NCI-H460 (cell line): ENCODE results near the gene SLITRK1. TPM values are rescaled to one million over a fixed set of nuclear protein-coding genes. Genes with fewer than 3 reads are reported as not detected.

Source experiments
- DNase-seq: peaks from one replicate; pipeline ENCODE4 v3.0.0-alpha.2; 2016; ENCODE audit warnings: low read depth; ENCODE audit errors: extremely low read depth
- total RNA-seq: library from RNA; depleted of rRNA; stranded (reverse); fragments of >200 nt; shearing (Covaris generic); gene quantifications from 2 replicates; pipeline ENCODE4 v1.2.3, GENCODE V29; 2014

The SLITRK1 gene
- total RNA-seq, 1 experiment from 2014 or later = not detected

DNA sequence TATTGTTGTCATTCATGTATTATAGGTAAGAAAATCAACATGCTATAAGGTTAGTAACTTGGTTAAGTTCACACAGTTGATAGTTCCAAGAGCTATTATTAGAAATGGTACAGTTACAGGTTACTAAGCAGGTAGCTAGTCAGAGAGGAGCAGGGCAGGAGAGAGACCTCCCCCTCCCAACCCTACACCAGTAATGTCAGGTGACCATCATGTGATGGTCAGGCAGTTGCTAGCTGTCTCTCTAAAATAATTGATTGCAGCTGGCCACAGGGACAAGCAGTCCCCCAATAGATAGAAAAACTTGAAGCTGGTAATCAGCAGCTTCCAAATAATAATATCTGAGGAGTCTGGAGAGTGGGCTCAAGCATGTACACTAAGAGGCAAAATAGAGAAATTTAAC is 14.6 kb downstream of the SLITRK1 start:
- no peak for DNase-seq

DNA sequence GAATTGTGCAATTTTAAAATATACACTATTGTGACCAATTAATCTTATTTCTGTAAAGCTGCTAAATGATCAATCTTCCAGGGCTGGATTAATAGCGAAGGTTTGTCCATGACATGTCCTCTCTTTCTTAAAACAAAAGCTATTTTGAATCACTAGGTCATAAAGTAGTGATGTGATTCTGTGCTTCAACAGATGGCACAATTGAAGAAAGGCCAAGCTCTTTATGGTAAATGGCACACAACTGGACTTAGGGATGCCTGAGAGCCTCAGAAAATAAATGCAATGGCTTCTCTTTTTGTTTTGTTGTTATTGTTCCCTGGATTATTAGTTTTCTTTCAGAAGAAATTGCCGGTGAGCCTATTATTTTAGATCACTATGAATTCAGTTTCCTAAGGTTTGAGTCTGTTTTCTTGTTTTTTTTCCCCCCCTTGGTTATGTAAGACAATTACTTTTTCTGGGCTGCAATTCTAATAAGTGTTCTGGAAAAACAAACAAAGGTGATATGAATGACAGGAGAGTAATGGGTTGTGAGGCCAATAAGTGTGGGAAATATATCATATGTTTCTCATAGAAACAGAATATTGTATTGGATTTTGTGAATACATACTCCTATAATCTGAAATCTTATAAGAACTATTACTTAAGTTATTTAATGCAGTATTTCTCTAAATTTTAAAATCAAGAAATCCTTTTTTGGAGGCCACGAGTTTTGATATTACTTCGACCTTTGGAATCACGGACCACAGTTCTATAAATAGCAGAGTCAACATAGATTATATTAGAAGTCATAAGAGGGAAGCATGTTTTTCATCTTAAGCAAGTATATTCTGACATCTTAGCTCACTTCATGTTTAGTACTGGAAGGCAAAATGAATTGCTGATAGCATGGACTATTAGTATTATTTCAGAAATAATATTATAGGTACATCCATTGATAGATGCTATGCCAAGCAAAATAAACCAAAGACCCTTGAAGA is 16.8 kb downstream of the SLITRK1 start:
- no peak for DNase-seq

DNA sequence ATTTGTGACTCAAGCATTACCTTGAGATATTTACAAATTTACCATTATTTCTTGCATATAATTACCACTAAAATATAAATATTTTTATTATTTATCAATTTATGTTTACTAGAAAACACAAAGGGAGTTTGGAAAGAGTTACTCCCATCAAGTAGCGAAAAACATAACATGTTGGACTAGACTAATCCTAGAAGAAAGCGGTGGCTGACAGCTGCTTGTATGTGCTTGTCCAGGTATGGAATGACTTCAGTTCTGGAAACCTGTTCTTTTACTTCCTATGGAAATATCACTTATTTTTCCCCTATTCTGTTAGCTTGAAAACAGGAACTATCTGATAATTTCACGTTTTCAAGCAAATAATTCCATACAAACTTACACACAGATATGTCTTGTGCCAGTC is 28.5 kb downstream of the SLITRK1 start:
- DNase-seq = no peak

DNA sequence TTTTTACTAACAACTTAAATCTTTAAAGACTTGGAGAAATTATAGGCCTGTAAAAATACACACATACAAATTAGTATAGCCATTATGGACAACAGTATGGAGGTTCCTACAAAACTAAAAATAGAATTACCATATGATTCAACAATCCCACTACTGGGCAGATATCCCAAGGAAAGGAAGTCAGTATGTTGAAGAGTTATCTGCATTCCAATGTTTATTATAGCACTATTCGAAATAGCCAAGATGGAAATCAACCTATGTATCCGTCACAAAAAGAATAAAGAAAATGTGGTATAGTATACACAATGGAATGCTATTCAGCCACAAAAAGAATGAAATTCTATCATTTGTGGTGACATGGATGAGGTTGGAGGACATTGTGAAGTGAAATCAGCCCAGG is 37.2 kb downstream of the SLITRK1 start:
- no peak for DNase-seq

DNA sequence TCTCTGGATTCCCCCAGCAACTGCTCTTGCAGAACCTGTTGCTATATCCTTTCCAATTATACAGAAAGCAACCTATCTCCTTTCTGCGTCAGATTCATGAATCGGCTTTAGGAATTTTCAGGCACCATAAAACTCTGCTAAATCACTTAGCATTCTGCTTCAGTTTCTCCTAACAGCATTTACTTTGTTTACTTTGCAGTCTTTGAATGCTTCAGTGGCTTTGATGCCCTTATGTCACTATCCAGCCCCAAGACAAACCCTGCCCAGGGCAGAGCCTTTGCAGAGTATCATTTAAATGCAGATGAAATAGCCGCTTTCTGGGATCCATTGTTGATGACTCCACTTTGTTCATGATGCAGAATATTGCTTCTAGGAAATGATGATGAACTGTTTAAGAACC is 43.1 kb downstream of the SLITRK1 start:
- DNase-seq = no peak

DNA sequence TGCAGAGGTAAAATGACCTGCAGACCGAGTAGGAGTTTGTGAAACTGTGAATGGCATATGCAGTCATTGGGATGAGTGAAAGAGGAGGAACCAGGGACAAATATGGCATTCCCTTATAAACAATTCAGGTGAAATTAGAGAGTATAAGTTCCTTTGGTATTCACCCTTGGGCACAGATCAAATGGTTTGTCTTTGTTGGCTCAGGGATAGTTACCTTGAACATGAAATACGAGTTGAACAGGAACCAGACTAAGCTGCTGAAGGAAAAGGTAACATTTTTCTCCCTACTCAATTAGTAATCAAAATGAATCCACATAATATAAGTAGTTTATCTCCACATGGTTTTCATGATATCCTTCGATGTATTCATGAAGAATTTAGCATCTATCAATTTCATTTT is 50.5 kb downstream of the SLITRK1 start:
- no peak for DNase-seq

DNA sequence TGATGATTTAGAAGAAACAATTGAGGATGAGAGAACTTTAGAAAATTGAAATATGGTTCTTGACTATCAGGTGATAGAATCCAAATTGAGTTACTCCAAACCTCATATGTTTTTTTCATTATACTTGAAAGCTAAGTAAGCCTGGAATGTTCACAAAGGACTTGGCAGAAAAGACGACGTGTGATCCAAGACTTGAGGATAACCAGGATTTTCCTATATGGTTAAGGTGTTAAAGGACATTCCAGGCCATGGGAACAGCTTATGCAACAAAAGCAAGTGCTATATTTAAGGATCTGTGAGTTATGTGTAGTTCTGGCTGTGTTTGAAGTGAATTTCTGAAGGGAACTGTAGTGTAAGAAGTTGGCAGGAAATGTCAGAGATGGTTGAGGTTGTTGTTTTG is 52.5 kb downstream of the SLITRK1 start:
- DNase-seq = no peak

DNA sequence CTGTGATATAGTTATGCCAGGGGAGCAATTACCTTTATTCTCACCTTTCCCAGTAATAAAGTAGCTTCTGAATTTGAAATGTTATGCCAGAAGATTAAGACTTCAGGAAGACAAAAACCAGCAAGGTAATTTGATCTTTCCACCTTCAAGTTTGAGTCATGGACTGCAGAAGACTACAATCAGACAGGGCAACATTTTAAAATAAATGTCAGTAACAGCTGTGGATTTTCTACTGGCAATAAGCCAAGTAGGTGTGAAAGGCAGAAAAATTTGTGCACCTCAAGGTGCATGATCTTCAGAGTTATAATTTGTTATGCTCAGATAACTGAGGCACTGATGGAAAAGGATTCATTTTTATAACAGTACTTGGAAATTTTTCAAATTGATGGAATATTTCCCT is 54.9 kb downstream of the SLITRK1 start:
- DNase-seq = no peak
